WTC11 (cell line): Measurements from ENCODE around the gene SRSF2. TPM values are rescaled to one million over a fixed set of nuclear protein-coding genes. Genes with fewer than 3 reads are reported as not detected.
A peak's percentile ranks its signal among the peaks of the same experiment; 100 is the strongest.

Experiments used
- ATAC-seq: fragments of 200-7000 bp; cut with Tn5 transposase; 2 replicates; pipeline ENCODE4 v1.10.0; 2021; ENCODE audit warnings: mild to moderate bottlenecking, moderate library complexity
- CTCF ChIA-PET: fragments of 300-600 bp; sonication (Branson Sonifier 250); formaldehyde crosslinking; loops from one replicate; lab custom pipeline; 2021; ENCODE audit warnings: antibody characterized with exemption; lab: Charles Lee
- POLR2A ChIA-PET: fragments of 350-600 bp; sonication (Branson Sonifier 250); formaldehyde crosslinking; loops from one replicate; lab custom pipeline; 2021; ENCODE audit warnings: antibody characterized with exemption; lab: Charles Lee
- DNase-seq: peaks from one replicate; pipeline ENCODE4 v3.0.0; 2021; ENCODE audit warnings: low spot score
- H3K27ac Mint-ChIP-seq: 2 replicates; pipeline ENCODE4 v1.8.0; 2021; ENCODE audit warnings: mixed read lengths
- H3K27me3 Mint-ChIP-seq: 2 replicates; pipeline ENCODE4 v1.8.0; 2021; ENCODE audit warnings: low read depth, mild to moderate bottlenecking, moderate library complexity, mixed read lengths
- H3K36me3 Mint-ChIP-seq: 2 replicates; pipeline ENCODE4 v1.8.0; 2021; ENCODE audit warnings: mixed read lengths
- H3K4me1 Mint-ChIP-seq: 2 replicates; pipeline ENCODE4 v1.8.0; 2022; ENCODE audit warnings: mixed read lengths
- H3K4me3 Mint-ChIP-seq: 2 replicates; pipeline ENCODE4 v1.8.0; 2021; ENCODE audit warnings: mild to moderate bottlenecking, moderate library complexity, mixed read lengths
- H3K9me3 Mint-ChIP-seq: 2 replicates; pipeline ENCODE4 v1.8.0; 2021; ENCODE audit warnings: mixed read lengths
- E2F4 ChIP-seq: sonication (generic); formaldehyde crosslinking; IDR thresholded peaks from 2 replicates; pipeline ENCODE4 v1.8.1; 2022; ENCODE audit warnings: low read depth, mild to moderate bottlenecking, moderate library complexity, missing genetic modification reagents, borderline replicate concordance
- EMX1 ChIP-seq: fragments of 250-450 bp; sonication (Bioruptor Pico); IDR thresholded peaks from 2 replicates; pipeline ENCODE4 v1.8.0; 2021; ENCODE audit warnings: mild to moderate bottlenecking
- GABPB1 ChIP-seq: sonication (generic); formaldehyde crosslinking; IDR thresholded peaks from 2 replicates; pipeline ENCODE4 v1.8.1; 2023; ENCODE audit warnings: mild to moderate bottlenecking, missing genetic modification reagents
- GTF2I ChIP-seq: fragments of 250-450 bp; sonication (Bioruptor Pico); conservative IDR thresholded peaks from 2 replicates; pipeline ENCODE4 v1.4.0; 2021; ENCODE audit warnings: mild to moderate bottlenecking
- HMGA2 ChIP-seq: fragments of 250-450 bp; sonication (Bioruptor Pico); IDR thresholded peaks from 2 replicates; pipeline ENCODE4 v1.4.0; 2021; ENCODE audit warnings: mild to moderate bottlenecking, moderate library complexity
- TEAD1 ChIP-seq: sonication (generic); formaldehyde crosslinking; IDR thresholded peaks from 2 replicates; pipeline ENCODE4 v1.8.0; 2022; ENCODE audit warnings: mild to moderate bottlenecking, missing genetic modification reagents
- ZBTB21 ChIP-seq: sonication (generic); formaldehyde crosslinking; IDR thresholded peaks from 2 replicates; pipeline ENCODE4 v1.8.1; 2023; ENCODE audit warnings: mild to moderate bottlenecking, missing genetic modification reagents, borderline replicate concordance
- ZNF121 ChIP-seq: sonication (generic); formaldehyde crosslinking; IDR thresholded peaks from 2 replicates; pipeline ENCODE4 v1.8.0; 2023; ENCODE audit warnings: missing genetic modification reagents
- ZNF232 ChIP-seq: sonication (generic); formaldehyde crosslinking; IDR thresholded peaks from 2 replicates; pipeline ENCODE4 v1.8.0; 2022; ENCODE audit warnings: mild to moderate bottlenecking, missing genetic modification reagents
- ZNF317 ChIP-seq: sonication (generic); formaldehyde crosslinking; IDR thresholded peaks from 2 replicates; pipeline ENCODE4 v1.8.1; 2023; ENCODE audit warnings: low read depth, mild to moderate bottlenecking, moderate library complexity, missing genetic modification reagents, borderline replicate concordance
- ZNF532 ChIP-seq: fragments of 250-450 bp; sonication (Bioruptor Pico); IDR thresholded peaks from 2 replicates; pipeline ENCODE4 v1.9.0; 2021; ENCODE audit warnings: mild to moderate bottlenecking, borderline replicate concordance
- ZNF671 ChIP-seq: fragments of 250-450 bp; sonication (Bioruptor Pico); IDR thresholded peaks from 2 replicates; pipeline ENCODE4 v1.8.0; 2021; ENCODE audit warnings: mild to moderate bottlenecking
- total RNA-seq: library from RNA; stranded (reverse); gene quantifications from 3 replicates; pipeline ENCODE4 v1.2.3, GENCODE V29; 2021
- TF ChIP-seq, protein P1 (sequence below): sonication (generic); formaldehyde crosslinking; IDR thresholded peaks from 2 replicates; pipeline ENCODE4 v1.8.1; 2023; ENCODE audit warnings: mild to moderate bottlenecking, missing genetic modification reagents
- TF ChIP-seq, protein P2 (sequence below): sonication (generic); formaldehyde crosslinking; IDR thresholded peaks from 2 replicates; pipeline ENCODE4 v1.8.0; 2022; ENCODE audit warnings: mild to moderate bottlenecking, missing genetic modification reagents
- TF ChIP-seq, protein P3 (sequence below): sonication (generic); formaldehyde crosslinking; IDR thresholded peaks from 2 replicates; pipeline ENCODE4 v1.8.0; 2023; ENCODE audit warnings: mild to moderate bottlenecking, missing genetic modification reagents
- TF ChIP-seq, protein P4 (sequence below): fragments of 250-450 bp; sonication (Bioruptor Pico); IDR thresholded peaks from 2 replicates; pipeline ENCODE4 v1.8.0; 2021; ENCODE audit warnings: mild to moderate bottlenecking

Gene SRSF2
- total RNA-seq, 1 experiment from 2014 or later, result 355 TPM

GRCh38 chr17:76700617-76701470, 36.3 kb downstream of the SRSF2 start (continued):
- no peak for TF ChIP-seq ZNF532 (CRISPR knock-in tag)
- no peak for TF ChIP-seq ZNF671 (CRISPR knock-in tag)
- no peak for TF ChIP-seq ZNF232 (CRISPR knock-in tag)
- no peak for TF ChIP-seq GTF2I (CRISPR knock-in tag)
- TF ChIP-seq, protein P1, sequence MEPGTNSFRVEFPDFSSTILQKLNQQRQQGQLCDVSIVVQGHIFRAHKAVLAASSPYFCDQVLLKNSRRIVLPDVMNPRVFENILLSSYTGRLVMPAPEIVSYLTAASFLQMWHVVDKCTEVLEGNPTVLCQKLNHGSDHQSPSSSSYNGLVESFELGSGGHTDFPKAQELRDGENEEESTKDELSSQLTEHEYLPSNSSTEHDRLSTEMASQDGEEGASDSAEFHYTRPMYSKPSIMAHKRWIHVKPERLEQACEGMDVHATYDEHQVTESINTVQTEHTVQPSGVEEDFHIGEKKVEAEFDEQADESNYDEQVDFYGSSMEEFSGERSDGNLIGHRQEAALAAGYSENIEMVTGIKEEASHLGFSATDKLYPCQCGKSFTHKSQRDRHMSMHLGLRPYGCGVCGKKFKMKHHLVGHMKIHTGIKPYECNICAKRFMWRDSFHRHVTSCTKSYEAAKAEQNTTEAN (CRISPR knock-in tag), result no peak
- TF ChIP-seq, protein P2, sequence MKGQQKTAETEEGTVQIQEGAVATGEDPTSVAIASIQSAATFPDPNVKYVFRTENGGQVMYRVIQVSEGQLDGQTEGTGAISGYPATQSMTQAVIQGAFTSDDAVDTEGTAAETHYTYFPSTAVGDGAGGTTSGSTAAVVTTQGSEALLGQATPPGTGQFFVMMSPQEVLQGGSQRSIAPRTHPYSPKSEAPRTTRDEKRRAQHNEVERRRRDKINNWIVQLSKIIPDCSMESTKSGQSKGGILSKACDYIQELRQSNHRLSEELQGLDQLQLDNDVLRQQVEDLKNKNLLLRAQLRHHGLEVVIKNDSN, result no peak
- TF ChIP-seq GABPB1, result no peak
- TF ChIP-seq E2F4, result no peak
- TF ChIP-seq HMGA2 (CRISPR knock-in tag), result no peak
- no peak for TF ChIP-seq ZNF121 (CRISPR knock-in tag)
- no peak for TF ChIP-seq EMX1 (CRISPR knock-in tag)
- TF ChIP-seq, protein P3, sequence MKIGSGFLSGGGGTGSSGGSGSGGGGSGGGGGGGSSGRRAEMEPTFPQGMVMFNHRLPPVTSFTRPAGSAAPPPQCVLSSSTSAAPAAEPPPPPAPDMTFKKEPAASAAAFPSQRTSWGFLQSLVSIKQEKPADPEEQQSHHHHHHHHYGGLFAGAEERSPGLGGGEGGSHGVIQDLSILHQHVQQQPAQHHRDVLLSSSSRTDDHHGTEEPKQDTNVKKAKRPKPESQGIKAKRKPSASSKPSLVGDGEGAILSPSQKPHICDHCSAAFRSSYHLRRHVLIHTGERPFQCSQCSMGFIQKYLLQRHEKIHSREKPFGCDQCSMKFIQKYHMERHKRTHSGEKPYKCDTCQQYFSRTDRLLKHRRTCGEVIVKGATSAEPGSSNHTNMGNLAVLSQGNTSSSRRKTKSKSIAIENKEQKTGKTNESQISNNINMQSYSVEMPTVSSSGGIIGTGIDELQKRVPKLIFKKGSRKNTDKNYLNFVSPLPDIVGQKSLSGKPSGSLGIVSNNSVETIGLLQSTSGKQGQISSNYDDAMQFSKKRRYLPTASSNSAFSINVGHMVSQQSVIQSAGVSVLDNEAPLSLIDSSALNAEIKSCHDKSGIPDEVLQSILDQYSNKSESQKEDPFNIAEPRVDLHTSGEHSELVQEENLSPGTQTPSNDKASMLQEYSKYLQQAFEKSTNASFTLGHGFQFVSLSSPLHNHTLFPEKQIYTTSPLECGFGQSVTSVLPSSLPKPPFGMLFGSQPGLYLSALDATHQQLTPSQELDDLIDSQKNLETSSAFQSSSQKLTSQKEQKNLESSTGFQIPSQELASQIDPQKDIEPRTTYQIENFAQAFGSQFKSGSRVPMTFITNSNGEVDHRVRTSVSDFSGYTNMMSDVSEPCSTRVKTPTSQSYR (CRISPR knock-in tag), result no peak

- no peaks in the 10 kb centered on the region for H3K9me3 Mint-ChIP-seq
- H3K4me3 Mint-ChIP-seq, result no peak overlapping the region
- H3K27me3 Mint-ChIP-seq, result no peaks in the 10 kb centered on the region
- ChIA-PET POLR2A (no interaction called here), CTCF (interaction anchor here (1.8 to 6.8 kb wide), 2 partner anchors 9 to 19 kb away, joined by 11 to 45 read pairs; partner anchors contain the start of gene MXRA7)
- ATAC-seq (no peak; the same call in 1 of the 2 replicates), DNase-seq (no peak)
- peaks cover 46% of the 10 kb centered on the region for H3K4me1 Mint-ChIP-seq
- peak overlapping the region; percentile 87; the same call in 1 of the 2 replicates for H3K27ac Mint-ChIP-seq
- H3K36me3 Mint-ChIP-seq, result no peaks in the 10 kb centered on the region
- TF ChIP-seq, protein P4, sequence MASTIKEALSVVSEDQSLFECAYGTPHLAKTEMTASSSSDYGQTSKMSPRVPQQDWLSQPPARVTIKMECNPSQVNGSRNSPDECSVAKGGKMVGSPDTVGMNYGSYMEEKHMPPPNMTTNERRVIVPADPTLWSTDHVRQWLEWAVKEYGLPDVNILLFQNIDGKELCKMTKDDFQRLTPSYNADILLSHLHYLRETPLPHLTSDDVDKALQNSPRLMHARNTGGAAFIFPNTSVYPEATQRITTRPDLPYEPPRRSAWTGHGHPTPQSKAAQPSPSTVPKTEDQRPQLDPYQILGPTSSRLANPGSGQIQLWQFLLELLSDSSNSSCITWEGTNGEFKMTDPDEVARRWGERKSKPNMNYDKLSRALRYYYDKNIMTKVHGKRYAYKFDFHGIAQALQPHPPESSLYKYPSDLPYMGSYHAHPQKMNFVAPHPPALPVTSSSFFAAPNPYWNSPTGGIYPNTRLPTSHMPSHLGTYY (CRISPR knock-in tag), result no peak
- TF ChIP-seq ZNF317 (CRISPR knock-in tag) (no peak), ZBTB21 (no peak), TEAD1 (CRISPR knock-in tag) (no peak)
- TF ChIP-seq, protein P3 (CRISPR knock-in tag), result no peak
Observed at GRCh38 chr17:76700270-76700616, 36.9 kb downstream of the SRSF2 start.
